ACC112 (cell line): ENCODE results near the gene EGLN3.

Experiments used
- H2AFZ ChIP-seq: fragments of 200-600 bp; sonication (generic); one replicate; pipeline ENCODE4 v1.6.0; 2017; ENCODE audit warnings: antibody characterized with exemption, low read length; ENCODE audit not compliant: unreplicated experiment
- H3K27ac ChIP-seq: fragments of 200-600 bp; sonication (generic); 2 replicates; pipeline ENCODE4 v1.5.1; 2014; ENCODE audit warnings: low read depth, mild to moderate bottlenecking, antibody characterized with exemption, low read length, moderate library complexity
- H3K27me3 ChIP-seq: fragments of 200-600 bp; sonication (generic); 2 replicates; pipeline ENCODE4 v1.6.1; 2014; ENCODE audit warnings: mild to moderate bottlenecking, antibody characterized with exemption, low read length, moderate library complexity, mixed read lengths; ENCODE audit not compliant: insufficient read depth
- H3K36me3 ChIP-seq: fragments of 200-600 bp; sonication (generic); 2 replicates; pipeline ENCODE4 v1.6.1; 2016; ENCODE audit warnings: mild to moderate bottlenecking, antibody characterized with exemption, low read length, moderate library complexity, mixed read lengths; ENCODE audit not compliant: insufficient read depth
- H3K4me1 ChIP-seq: fragments of 200-600 bp; sonication (generic); one replicate; pipeline ENCODE4 v1.6.1; 2016; ENCODE audit warnings: low read length, mixed read lengths; ENCODE audit not compliant: insufficient read depth, unreplicated experiment, control insufficient read depth
- H3K4me3 ChIP-seq: fragments of 200-600 bp; sonication (generic); 2 replicates; pipeline ENCODE4 v1.5.1; 2014; ENCODE audit warnings: mild to moderate bottlenecking, low read depth, low read length
- H3K79me2 ChIP-seq: fragments of 200-600 bp; sonication (generic); one replicate; pipeline ENCODE4 v1.6.0; 2016; ENCODE audit warnings: low read length; ENCODE audit not compliant: control insufficient read depth, unreplicated experiment, insufficient read depth

Gene EGLN3

GRCh38 chr14:33899723-33900341, 51.0 kb downstream of the EGLN3 start:
- Histone ChIP-seq H3K36me3 (no peaks in the 10 kb centered on the region), H2AFZ (no peak overlapping the region), H3K27me3 (peaks cover 64% of the 10 kb centered on the region)

GRCh38 chr14:33897878-33898535, 52.9 kb downstream of the EGLN3 start:
- Histone ChIP-seq H3K4me1 (no peaks in the 10 kb centered on the region), H3K27me3 (peaks cover 53% of the 10 kb centered on the region), H3K4me3 (no peak overlapping the region), H3K36me3 (no peaks in the 10 kb centered on the region), H3K79me2 (no peaks in the 10 kb centered on the region), H2AFZ (no peak overlapping the region), H3K27ac (no peak overlapping the region)

More at GRCh38 chr14:33899723-33900341, 51.0 kb downstream of the EGLN3 start:
- H3K4me1 ChIP-seq, result no peaks in the 10 kb centered on the region
- H3K4me3 ChIP-seq, result no peak overlapping the region
- no peak overlapping the region for H3K27ac ChIP-seq
- H3K79me2 ChIP-seq, result no peaks in the 10 kb centered on the region

GRCh38 chr14:33897382-33897781, 53.5 kb downstream of the EGLN3 start:
- no peaks in the 10 kb centered on the region for H3K79me2 ChIP-seq
- H3K27ac ChIP-seq, result no peak overlapping the region
- H2AFZ ChIP-seq, result no peak overlapping the region
- no peaks in the 10 kb centered on the region for H3K36me3 ChIP-seq
- peaks cover 53% of the 10 kb centered on the region for H3K27me3 ChIP-seq
- H3K4me3 ChIP-seq, result no peak overlapping the region
- no peaks in the 10 kb centered on the region for H3K4me1 ChIP-seq

GRCh38 chr14:33894339-33894738, 56.5 kb downstream of the EGLN3 start:
- H3K36me3 ChIP-seq, result no peaks in the 10 kb centered on the region

GRCh38 chr14:33891700-33892099, 59.2 kb downstream of the EGLN3 start:
- Histone ChIP-seq H3K27ac (no peak overlapping the region), H3K4me1 (no peaks in the 10 kb centered on the region), H3K36me3 (no peaks in the 10 kb centered on the region), H3K27me3 (peaks cover 31% of the 10 kb centered on the region), H3K4me3 (no peak overlapping the region), H3K79me2 (no peaks in the 10 kb centered on the region), H2AFZ (no peak overlapping the region)

More at GRCh38 chr14:33894339-33894738, 56.5 kb downstream of the EGLN3 start:
- Histone ChIP-seq H3K4me1 (no peaks in the 10 kb centered on the region), H2AFZ (no peak overlapping the region), H3K27ac (no peak overlapping the region), H3K27me3 (peaks cover 48% of the 10 kb centered on the region), H3K79me2 (no peaks in the 10 kb centered on the region), H3K4me3 (no peak overlapping the region)

- Histone ChIP-seq H3K27ac (no peak overlapping the region), H3K4me3 (no peak overlapping the region), H3K36me3 (no peaks in the 10 kb centered on the region), H3K27me3 (peaks cover 19% of the 10 kb centered on the region), H3K4me1 (no peaks in the 10 kb centered on the region), H3K79me2 (no peaks in the 10 kb centered on the region), H2AFZ (no peak overlapping the region)
Observed at GRCh38 chr14:33884916-33885315, 66.0 kb downstream of the EGLN3 start.

GRCh38 chr14:33880330-33880729, 70.5 kb downstream of the EGLN3 start:
- Histone ChIP-seq H3K36me3 (no peaks in the 10 kb centered on the region), H3K27ac (no peak overlapping the region), H3K27me3 (peaks cover 15% of the 10 kb centered on the region), H3K4me3 (no peak overlapping the region), H2AFZ (no peak overlapping the region), H3K79me2 (no peaks in the 10 kb centered on the region), H3K4me1 (no peaks in the 10 kb centered on the region)

- no peak overlapping the region for H3K27ac ChIP-seq
- no peak overlapping the region for H3K4me3 ChIP-seq
- no peaks in the 10 kb centered on the region for H3K79me2 ChIP-seq
- no peak overlapping the region for H2AFZ ChIP-seq
- peaks cover 10% of the 10 kb centered on the region; the same call in 1 of the 2 replicates for H3K27me3 ChIP-seq
- no peaks in the 10 kb centered on the region for H3K36me3 ChIP-seq
- H3K4me1 ChIP-seq, result no peaks in the 10 kb centered on the region
Observed at GRCh38 chr14:33879684-33880286, 71.1 kb downstream of the EGLN3 start.

GRCh38 chr14:33876274-33876673, 74.6 kb downstream of the EGLN3 start:
- Histone ChIP-seq H3K27ac (no peak overlapping the region), H3K4me1 (no peaks in the 10 kb centered on the region), H3K4me3 (no peak overlapping the region), H3K27me3 (0 out of 2 replicates have a peak, but pooled peaks cover 8% of the 10 kb centered on the region), H2AFZ (no peak overlapping the region), H3K36me3 (no peaks in the 10 kb centered on the region), H3K79me2 (no peaks in the 10 kb centered on the region)
